HepG2 (cell line): ENCODE results near the gene TAS1R3. TPM values are rescaled to one million over a fixed set of nuclear protein-coding genes. Genes with fewer than 3 reads are reported as not detected.

Source experiments
- FOSL2 ChIP-seq: sonication (generic); formaldehyde crosslinking; IDR thresholded peaks from 2 replicates; pipeline ENCODE4 v1.4.0; 2020; ENCODE audit warnings: missing genetic modification reagents
- FOXO1 ChIP-seq: sonication (generic); formaldehyde crosslinking; IDR thresholded peaks from 2 replicates; pipeline ENCODE4 v1.4.0; 2020; ENCODE audit warnings: missing genetic modification reagents
- HES4 ChIP-seq: sonication (generic); formaldehyde crosslinking; IDR thresholded peaks from 2 replicates; pipeline ENCODE4 v1.9.0; 2021; ENCODE audit warnings: mild to moderate bottlenecking, missing genetic modification reagents, borderline replicate concordance
- KLF16 ChIP-seq, 2 experiments: sonication (generic) in 1 of 2; formaldehyde crosslinking in 1 of 2; IDR thresholded peaks; 2 replicates each; pipeline versions ENCODE4 v1.6.1 to v1.8.0; 2016 to 2023; ENCODE audit warnings: missing genetic modification reagents in 2 of 2, missing compliant biosample characterization in 1 of 2
- MAX ChIP-seq: IDR thresholded peaks from 2 replicates; pipeline ENCODE4 v1.6.1; 2012; ENCODE audit warnings: inconsistent platforms
- NKX3-1 ChIP-seq: sonication (generic); formaldehyde crosslinking; IDR thresholded peaks from 2 replicates; pipeline ENCODE4 v1.5.0; 2020; ENCODE audit warnings: missing genetic modification reagents
- SNAPC4 ChIP-seq: sonication (generic); formaldehyde crosslinking; IDR thresholded peaks from 2 replicates; pipeline ENCODE4 v1.4.0; 2020; ENCODE audit warnings: mild to moderate bottlenecking, missing genetic modification reagents
- SOX6 ChIP-seq, 2 experiments: fragments of 450-650 bp in 1 of 2; sonication (generic) in 1 of 2; formaldehyde crosslinking in 1 of 2; IDR thresholded peaks; 2 replicates each; pipeline versions ENCODE4 v1.4.0 to v1.6.1; 2017 to 2020; ENCODE audit warnings: antibody characterized with exemption in 1 of 2, mild to moderate bottlenecking in 1 of 2, missing genetic modification reagents in 1 of 2
- TAF1 ChIP-seq: sonication (generic); formaldehyde crosslinking; IDR thresholded peaks from 2 replicates; pipeline ENCODE4 v1.4.0; 2020; ENCODE audit warnings: missing genetic modification reagents
- TOE1 ChIP-seq: sonication (generic); formaldehyde crosslinking; IDR thresholded peaks from 2 replicates; pipeline ENCODE4 v1.4.0; 2020; ENCODE audit warnings: mild to moderate bottlenecking, missing genetic modification reagents
- ZNF121 ChIP-seq: sonication (generic); formaldehyde crosslinking; IDR thresholded peaks from 2 replicates; pipeline ENCODE4 v1.5.0; 2020; ENCODE audit warnings: mild to moderate bottlenecking, missing genetic modification reagents
- ZSCAN21 ChIP-seq: sonication (generic); formaldehyde crosslinking; IDR thresholded peaks from 2 replicates; pipeline ENCODE4 v1.8.0; 2022; ENCODE audit warnings: mild to moderate bottlenecking, missing genetic modification reagents, moderate library complexity, borderline replicate concordance
- polyA plus RNA-seq, 8 experiments: library from polyadenylated mRNA; depleted of rRNA in 3 of 8; stranded (reverse) in 7 of 8; unstranded in 1 of 8; fragments of >200 nt; fragmentation: Illumina TruSeq in 4 of 8; extraction: Trizol in 4 of 8; gene quantifications; 2 replicates each; pipeline versions ENCODE4 v1.2.1 to v1.2.3, GENCODE V29; 2011 to 2016; ENCODE audit warnings: low read depth in 4 of 8, missing spikeins in 1 of 8, mixed read lengths in 1 of 8; ENCODE audit not compliant: insufficient read depth in 1 of 8
- total RNA-seq, 5 experiments: library from RNA; depleted of rRNA; stranded (reverse); fragments of >200 nt; fragmentation: Illumina TruSeq; extraction: Trizol; gene quantifications; 2 replicates each; pipeline ENCODE4 v1.2.3, GENCODE V29; 2016; ENCODE audit warnings: low read depth in 1 of 5
- TF ChIP-seq, protein P1 (sequence below): sonication (generic); formaldehyde crosslinking; IDR thresholded peaks from 2 replicates; pipeline ENCODE4 v1.5.1; 2020; ENCODE audit warnings: missing genetic modification reagents, mild to moderate bottlenecking, borderline replicate concordance
- TF ChIP-seq, protein P2 (sequence below), 2 experiments: sonication (generic) in 1 of 2; formaldehyde crosslinking in 1 of 2; IDR thresholded peaks; 2 replicates each; pipeline versions ENCODE4 v1.5.1 to v1.6.1; 2011 to 2020; ENCODE audit warnings: borderline replicate concordance in 1 of 2, low read depth in 1 of 2, low read length in 1 of 2, mild to moderate bottlenecking in 1 of 2, missing genetic modification reagents in 1 of 2, moderate library complexity in 1 of 2
- TF ChIP-seq, protein P3 (sequence below): sonication (generic); formaldehyde crosslinking; IDR thresholded peaks from 2 replicates; pipeline ENCODE4 v1.5.1; 2020; ENCODE audit warnings: missing genetic modification reagents, mild to moderate bottlenecking, borderline replicate concordance

Gene TAS1R3
- total and polyA plus RNA-seq, 2 of the 13 experiments (the other 11 are each of a cell fraction or from before 2014, with no cell fraction given): 0.13 to 0.15 TPM

DNA sequence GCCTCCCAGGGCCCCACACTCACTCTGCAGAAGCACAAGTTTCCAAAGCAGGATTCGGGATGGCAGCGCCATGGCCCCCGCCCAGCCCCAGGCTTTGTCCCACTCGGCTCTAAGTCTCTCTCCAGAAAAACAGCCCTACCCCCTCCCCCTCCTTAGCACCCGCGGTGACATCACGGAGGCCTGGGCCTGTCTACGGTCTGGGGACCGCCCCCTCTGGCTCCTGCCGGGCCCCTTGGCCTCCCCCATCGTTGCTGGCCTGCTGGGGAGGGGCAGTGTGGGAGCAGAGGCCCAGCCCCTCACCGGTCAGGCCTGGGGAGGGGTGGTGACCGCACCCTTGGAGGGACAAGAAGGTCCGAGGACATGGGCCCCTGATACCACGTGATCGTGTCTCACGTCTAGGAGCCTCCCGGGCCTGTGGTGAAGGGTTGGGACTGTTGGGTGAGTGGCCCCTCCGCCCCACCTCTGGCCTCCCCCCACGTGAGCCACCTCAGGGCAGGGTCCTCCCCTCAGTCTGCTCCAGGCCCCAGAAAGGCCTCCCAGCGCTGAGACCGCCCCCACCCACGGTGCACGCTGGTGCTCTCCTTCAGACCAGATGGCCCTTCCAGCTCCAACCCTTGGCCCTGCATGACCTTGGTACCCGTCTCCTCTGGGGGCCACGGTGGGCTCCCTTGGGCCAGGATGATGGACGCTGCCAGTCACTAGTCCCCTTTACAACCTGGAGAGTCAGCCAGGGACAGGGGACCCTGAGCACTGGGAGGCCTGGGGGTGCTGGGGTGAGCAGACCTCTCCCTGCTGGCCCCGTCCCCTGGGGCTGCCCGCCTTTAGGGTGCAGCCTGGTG is 27.6 kb downstream of the TAS1R3 start, which contains the start of gene MXRA8 (continued):
- peak; percentile 7; the same call in 1 of the 2 replicates for TF ChIP-seq FOXO1 (CRISPR knock-in tag)
- 0 out of 2 replicates have a peak, but pooled peaks have one; percentile 8 for TF ChIP-seq FOSL2
- TF ChIP-seq, protein P1, sequence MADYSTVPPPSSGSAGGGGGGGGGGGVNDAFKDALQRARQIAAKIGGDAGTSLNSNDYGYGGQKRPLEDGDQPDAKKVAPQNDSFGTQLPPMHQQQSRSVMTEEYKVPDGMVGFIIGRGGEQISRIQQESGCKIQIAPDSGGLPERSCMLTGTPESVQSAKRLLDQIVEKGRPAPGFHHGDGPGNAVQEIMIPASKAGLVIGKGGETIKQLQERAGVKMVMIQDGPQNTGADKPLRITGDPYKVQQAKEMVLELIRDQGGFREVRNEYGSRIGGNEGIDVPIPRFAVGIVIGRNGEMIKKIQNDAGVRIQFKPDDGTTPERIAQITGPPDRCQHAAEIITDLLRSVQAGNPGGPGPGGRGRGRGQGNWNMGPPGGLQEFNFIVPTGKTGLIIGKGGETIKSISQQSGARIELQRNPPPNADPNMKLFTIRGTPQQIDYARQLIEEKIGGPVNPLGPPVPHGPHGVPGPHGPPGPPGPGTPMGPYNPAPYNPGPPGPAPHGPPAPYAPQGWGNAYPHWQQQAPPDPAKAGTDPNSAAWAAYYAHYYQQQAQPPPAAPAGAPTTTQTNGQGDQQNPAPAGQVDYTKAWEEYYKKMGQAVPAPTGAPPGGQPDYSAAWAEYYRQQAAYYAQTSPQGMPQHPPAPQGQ: no peak
- TF ChIP-seq SOX6 (IDR thresholded peaks at IDR 0.05): no peak
- TF ChIP-seq SOX6 (CRISPR knock-in tag; IDR thresholded peaks at IDR 0.05): peak; percentile 68
- 0 out of 2 replicates have a peak, but pooled peaks have one; percentile 31 for TF ChIP-seq SNAPC4 (CRISPR knock-in tag)
- TF ChIP-seq, protein P2, sequence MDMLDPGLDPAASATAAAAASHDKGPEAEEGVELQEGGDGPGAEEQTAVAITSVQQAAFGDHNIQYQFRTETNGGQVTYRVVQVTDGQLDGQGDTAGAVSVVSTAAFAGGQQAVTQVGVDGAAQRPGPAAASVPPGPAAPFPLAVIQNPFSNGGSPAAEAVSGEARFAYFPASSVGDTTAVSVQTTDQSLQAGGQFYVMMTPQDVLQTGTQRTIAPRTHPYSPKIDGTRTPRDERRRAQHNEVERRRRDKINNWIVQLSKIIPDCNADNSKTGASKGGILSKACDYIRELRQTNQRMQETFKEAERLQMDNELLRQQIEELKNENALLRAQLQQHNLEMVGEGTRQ (IDR thresholded peaks at IDR 0.05; ENCODE audit: low read depth, low read length): peak; percentile 72
- TF ChIP-seq, protein P2 (CRISPR knock-in tag; IDR thresholded peaks at IDR 0.05; ENCODE audit: borderline replicate concordance): peak; percentile 75; the same call in 1 of the 2 replicates
- TF ChIP-seq ZNF121: no peak
- TF ChIP-seq ZSCAN21 (CRISPR knock-in tag): 0 out of 2 replicates have a peak, but pooled peaks have one; percentile 8
- TF ChIP-seq, protein P3, sequence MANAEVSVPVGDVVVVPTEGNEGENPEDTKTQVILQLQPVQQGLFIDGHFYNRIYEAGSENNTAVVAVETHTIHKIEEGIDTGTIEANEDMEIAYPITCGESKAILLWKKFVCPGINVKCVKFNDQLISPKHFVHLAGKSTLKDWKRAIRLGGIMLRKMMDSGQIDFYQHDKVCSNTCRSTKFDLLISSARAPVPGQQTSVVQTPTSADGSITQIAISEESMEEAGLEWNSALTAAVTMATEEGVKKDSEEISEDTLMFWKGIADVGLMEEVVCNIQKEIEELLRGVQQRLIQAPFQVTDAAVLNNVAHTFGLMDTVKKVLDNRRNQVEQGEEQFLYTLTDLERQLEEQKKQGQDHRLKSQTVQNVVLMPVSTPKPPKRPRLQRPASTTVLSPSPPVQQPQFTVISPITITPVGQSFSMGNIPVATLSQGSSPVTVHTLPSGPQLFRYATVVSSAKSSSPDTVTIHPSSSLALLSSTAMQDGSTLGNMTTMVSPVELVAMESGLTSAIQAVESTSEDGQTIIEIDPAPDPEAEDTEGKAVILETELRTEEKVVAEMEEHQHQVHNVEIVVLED: peak; percentile 37; the same call in 1 of the 2 replicates
- no peak for TF ChIP-seq NKX3-1 (CRISPR knock-in tag)
- no peak for TF ChIP-seq TOE1 (CRISPR knock-in tag)
- peak; percentile 79 for TF ChIP-seq MAX
- peak in 1 of 2 experiments; percentile 44; a peak in 1 of 4 replicates for TF ChIP-seq KLF16 (CRISPR knock-in tag; IDR thresholded peaks at IDR 0.05)
- no peak for TF ChIP-seq HES4
- peak; percentile 21; the same call in 1 of the 2 replicates for TF ChIP-seq TAF1 (CRISPR knock-in tag)
